GM18907 (cell line): ENCODE measurements around the gene SMIM12.

Experiments
- ATAC-seq: cut with Tn5 transposase; IDR thresholded peaks from one replicate; pipeline ENCODE4 v1.9.1; 2021; ENCODE audit warnings: mild to moderate bottlenecking, moderate library complexity; ENCODE audit not compliant: unreplicated experiment

The SMIM12 gene, protein sequence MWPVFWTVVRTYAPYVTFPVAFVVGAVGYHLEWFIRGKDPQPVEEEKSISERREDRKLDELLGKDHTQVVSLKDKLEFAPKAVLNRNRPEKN

GRCh38 chr1:34859446-34860200 lies at the start of gene SMIM12:
Gene SMIM12, minus strand, starts transcription at chr1:34859749. Its CDS starts 3,772 bp downstream, at chr1:34855977.
- ATAC-seq: peak; percentile 93

- no peak for ATAC-seq
Observed at GRCh38 chr1:34908369-34908768, 48.8 kb upstream of the SMIM12 start.

DNA sequence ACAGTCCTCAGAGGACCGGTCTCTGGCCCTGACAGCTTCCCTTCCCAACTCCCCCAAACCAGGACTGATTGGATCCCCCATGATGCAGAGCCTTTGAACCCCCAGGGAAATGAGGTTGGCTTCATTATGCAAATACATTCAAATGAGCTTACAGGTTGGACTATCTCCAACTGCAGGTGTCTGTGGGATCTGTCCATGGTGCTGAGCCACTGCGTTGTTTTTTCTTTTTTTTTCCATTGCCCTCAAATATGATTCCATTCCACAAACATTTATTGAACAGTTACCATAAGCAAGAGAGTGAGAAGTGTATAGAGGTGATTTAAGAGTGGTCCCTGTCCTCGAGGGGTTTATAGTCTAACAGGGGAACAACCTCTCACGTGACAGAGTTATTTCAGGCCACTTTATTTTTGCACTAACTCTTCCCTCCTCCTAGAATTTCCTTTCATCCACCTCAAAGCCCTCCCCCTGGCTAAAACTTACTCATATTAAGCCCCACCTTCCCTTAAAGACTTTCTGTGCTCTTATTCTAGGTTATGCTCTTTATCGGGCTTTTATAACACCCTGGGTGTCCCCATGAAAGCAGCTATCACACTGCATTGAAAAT lies 48.0 kb upstream of the SMIM12 start:
- ATAC-seq: no peak

DNA sequence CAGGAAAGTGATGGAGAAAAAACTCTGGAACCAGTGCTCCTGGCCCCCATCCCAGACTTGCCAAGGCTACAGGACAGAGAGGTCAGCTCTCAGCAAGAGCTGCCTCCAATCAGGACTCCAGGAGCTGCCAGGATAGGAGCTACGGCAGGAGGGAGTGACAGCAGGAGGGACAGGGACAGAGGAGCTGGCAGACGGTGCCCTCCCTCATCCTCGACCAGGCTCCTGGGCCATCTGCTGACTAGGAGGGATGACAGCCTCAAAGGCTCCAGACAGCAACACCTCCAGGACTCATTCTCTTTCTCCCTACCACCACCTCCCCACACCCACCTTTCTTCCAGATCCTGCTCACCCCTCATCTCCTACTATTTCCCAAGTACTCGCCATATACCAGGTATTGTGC lies 47.2 kb upstream of the SMIM12 start:
- ATAC-seq: no peak

- no peak for ATAC-seq
Observed at GRCh38 chr1:34906222-34906621, 46.7 kb upstream of the SMIM12 start.

DNA sequence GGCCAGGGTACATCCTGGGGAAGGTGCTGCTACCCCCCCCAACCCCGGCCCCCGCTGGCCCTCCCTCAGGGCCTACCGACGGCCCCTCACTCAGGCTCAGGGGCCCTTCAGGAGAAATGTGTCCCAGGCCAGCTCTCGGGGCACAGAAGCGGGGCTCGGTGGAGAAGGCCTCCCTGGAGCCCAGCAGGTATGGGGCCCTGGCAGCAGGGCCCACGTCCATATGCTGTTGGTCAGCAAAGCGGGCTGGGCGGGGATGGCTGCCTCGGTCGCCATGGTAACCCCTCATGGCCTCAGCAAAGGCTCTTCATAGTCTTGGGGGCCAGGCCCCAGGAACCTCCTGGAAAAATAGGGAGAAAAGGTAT lies 45.5 kb upstream of the SMIM12 start:
- no peak for ATAC-seq

- ATAC-seq: no peak
Observed at GRCh38 chr1:34904236-34905097, 44.9 kb upstream of the SMIM12 start.

DNA sequence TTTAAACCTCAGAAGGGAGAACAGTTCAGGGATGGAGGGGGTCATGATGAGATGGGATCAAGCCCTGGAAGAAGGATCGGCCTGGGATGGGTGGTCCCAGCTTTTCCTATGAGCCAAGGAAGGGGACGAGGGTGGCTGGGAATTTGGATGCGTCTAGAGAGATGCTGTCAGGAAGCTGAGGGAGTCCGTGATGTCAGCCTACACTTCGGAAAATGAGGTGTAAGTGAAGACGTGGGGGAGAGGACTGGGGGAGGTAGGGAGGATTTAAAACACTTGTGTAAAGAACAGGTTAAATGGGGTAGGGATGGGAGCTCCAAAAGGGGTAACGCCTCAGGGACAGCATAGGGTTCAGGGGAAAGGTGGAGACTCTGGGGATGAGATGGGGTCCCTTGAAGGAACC lies 42.4 kb upstream of the SMIM12 start:
- no peak for ATAC-seq

DNA sequence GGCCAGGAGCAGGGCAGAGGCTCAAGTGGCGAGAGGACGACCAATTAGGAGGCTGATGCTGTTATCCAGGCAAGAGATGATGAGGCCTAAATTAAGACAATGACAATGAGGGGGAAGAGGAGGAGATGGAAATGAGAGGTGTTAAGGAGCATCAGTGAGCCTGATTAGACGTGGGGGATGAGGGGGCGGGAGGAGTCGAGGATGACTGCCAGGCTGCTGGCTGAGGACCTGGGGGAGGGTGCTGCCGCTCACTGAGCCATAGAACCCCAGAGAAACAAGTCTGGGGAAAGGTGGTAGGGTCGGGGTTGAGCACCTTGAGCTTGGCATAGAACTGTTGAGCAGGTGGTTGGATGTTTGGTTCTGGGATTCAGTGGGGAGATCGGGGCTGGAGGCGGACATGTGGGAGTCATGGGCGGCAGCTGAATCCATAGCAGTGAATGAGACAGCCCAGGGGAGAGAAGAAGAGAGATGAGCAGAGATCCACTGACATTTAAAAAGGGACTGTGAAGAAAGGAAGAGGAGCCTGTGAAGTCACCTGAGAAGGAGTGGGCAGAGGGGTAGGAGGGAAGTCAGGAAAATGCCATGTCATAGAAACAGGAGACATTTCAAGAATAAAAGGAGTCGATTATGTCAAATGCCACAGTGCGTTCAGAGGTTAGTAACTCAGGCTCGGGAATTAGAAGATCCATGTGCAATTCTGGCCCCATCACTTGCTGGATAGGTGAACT lies 41.4 kb upstream of the SMIM12 start:
- no peak for ATAC-seq

DNA sequence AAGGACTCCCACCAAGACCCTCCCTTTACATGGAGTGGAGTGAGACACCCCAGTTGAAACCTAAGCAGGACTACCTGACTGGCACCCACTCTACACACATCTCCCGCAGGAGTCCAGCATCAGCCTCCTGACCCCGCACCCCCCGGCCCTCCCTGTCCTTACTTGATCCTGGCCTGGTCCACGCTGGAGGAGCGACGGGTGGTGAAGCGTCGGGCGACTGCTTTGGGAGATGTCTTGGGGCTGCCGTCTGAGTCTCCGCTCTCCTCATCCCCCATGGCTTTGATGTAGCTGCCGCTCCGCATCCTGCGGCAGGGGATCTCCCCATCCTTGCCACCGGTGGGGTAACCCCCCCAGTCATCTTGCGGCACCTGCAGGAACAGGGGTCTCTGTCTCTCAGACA lies 40.4 kb upstream of the SMIM12 start:
- ATAC-seq: no peak

GRCh38 chr1:34899471-34899870 lies 39.9 kb upstream of the SMIM12 start:
- no peak for ATAC-seq

DNA sequence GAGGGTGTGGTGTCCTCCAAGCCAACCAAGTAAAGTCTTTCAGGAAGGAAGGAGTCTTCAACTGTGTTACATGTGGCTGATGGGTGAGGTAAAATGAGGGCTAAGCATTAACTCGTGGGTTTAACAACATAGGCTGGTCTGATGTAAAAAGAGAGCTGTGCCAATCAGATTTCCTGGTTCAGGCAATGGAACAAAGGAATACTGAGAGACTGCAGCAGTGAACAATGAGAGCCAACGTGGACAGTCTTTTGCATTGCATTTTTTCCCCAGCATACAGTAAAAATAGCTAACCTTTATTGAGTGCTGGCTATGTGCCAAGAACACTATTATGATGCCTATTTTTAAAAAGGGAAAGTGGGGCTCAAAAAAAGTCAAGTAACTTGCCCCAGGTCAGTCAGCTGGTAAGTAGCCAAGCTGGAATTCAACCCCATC lies 38.8 kb upstream of the SMIM12 start:
- ATAC-seq: no peak

DNA sequence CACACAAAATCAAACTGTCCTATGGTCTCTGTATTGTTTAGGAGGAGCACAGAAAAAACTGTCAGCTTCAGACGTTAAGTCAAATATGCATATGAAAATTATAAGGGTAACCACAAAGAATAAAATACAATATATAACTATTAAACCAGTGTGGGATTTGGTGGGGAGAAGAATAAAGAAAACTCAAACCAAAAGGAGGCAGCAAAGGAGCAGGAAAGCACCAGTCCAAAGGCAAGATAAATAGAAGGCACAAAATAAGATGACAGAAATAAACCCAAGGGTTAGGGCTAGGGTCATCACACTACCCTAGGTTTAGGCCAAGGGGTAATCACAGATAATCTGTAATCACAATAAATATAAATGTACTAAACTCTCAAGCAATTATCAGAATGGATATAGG lies 37.1 kb upstream of the SMIM12 start:
- ATAC-seq: no peak

DNA sequence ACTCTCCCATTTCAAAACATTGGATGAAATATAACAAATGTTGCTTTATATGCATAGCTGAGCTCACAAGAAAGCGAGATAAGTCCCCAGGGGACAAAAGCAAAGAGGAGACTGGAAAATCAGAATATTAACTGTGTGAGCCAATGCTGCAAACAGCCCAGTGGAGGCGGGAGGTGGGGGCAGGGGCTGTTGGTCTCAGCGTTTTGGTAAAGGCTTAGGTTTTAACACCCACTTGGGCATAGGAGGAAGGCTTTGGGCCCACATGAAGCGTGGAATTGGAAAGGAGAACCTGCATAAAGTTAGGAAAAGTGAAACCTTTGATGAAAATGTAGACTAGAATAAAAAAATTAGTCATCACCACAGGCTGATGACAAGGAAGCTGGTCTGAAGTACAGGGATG lies 30.2 kb upstream of the SMIM12 start:
- ATAC-seq: no peak

- no peak for ATAC-seq
Observed at GRCh38 chr1:34887593-34887992, 28.0 kb upstream of the SMIM12 start.

DNA sequence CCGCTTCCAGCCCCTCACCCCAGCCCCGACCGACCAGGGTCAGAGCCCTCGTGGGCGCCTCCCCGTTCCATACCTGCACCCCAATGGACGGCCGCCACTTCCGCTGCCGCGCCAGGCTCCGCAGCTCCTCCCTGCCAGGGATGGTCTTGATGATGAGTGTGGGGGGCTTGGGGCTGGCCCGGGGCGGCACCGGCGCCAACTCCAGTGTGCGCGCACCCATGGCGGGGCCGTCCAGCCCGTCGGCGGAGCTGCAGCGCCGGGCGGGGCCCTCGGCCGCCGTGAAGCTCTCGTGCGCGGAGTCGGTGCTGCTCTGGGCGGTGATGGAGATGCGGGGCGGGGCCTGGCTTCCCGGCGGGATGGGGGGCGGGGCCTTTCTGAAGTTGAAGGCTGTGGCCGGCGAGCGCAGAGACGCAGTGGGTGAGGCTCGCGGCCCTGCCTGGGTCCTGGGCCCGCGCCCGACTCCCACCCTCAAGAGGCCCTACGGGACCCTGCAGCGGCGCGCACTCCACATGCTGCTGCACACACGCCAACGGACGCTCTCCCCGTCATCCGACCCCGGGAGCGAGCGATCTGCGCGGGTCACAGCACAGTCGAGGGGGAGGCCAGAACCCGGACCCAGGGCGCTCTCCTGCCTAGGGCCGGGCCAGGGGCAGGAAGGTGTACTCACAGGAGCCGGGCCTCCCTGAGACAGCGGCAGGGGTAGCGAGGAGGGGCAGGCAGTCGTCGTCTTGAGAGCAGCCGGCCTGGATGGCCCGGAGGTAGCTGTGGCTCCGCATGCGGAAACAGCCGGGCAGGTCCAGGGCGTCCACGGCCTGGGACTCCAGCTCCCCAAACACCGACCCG lies 26.1 kb upstream of the SMIM12 start:
- ATAC-seq: no peak

- no peak for ATAC-seq
Observed at GRCh38 chr1:34884961-34885360, 25.4 kb upstream of the SMIM12 start.

DNA sequence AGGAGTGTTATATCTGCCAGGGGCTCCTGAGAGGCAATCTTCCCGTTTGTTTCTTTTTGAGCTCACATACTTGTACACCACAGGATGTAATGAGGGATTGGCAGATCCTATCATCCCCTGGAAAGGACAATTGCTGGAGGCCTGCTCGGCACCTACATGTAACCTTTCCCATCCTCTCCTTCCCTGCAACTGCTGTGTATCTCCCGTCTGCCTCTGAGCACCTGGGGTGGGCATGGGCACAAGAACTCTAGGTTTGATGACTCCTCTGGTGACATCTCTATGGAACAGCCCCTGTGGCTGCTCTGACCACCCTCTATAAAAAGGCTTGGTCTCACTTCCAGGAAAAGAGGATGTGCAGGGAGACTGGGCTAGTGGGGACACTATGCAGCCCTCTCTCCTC lies 25.0 kb upstream of the SMIM12 start:
- ATAC-seq: no peak

DNA sequence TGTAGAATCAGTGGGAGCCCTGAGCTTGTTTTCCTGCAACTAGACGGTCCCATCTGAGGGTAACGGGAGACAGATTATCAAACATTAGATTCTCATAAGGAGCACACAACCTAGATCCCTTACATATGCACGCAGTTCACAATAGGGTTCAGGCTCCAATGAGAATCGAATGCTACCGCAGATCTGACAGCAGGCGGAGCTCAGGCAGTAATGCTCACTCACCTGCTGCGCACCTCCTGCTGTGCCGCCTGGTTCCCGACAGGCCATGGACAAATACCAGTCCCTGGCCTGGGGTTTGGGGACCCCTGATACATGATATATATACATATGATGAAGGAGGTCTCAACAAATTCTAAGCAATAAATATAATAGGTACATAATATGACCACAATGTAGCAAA lies 19.7 kb upstream of the SMIM12 start:
- ATAC-seq: no peak

DNA sequence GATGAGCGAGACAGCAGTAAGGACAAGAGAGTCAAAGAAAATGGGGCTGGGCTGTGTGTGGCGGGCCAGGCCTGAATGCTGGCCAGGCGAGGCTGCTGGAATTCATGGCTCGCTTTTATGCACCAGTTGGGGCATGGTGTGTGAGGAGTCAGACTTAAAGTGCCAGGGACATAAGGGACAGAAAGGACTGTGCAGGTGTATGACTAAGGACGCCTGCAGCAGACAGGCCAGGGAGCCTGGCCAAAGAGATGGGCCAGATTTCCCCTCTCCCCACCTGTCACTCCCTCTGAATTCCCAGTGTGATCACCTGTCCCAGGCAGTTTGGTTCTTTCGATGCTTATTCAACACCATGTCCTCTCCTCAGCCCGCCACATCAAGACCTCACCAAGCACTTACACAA lies 16.9 kb upstream of the SMIM12 start:
- no peak for ATAC-seq
